NCI-H510A (cell line): Measurements from ENCODE around the gene CAPS.

Source experiments
- DNase-seq: peaks from one replicate; lab custom pipeline; 2025; lab: John Stamatoyannopoulos, UW

CAPS gene

GRCh38 chr19:5910638-5910907 lies 3.5 kb upstream of the CAPS start:
- no peak for DNase-seq

- no peak for DNase-seq
Measured at GRCh38 chr19:5911366-5911765, 2.7 kb upstream of the CAPS start.

GRCh38 chr19:5914358-5914774 lies 312 bp downstream of the CAPS start:
- no peak for DNase-seq

DNA sequence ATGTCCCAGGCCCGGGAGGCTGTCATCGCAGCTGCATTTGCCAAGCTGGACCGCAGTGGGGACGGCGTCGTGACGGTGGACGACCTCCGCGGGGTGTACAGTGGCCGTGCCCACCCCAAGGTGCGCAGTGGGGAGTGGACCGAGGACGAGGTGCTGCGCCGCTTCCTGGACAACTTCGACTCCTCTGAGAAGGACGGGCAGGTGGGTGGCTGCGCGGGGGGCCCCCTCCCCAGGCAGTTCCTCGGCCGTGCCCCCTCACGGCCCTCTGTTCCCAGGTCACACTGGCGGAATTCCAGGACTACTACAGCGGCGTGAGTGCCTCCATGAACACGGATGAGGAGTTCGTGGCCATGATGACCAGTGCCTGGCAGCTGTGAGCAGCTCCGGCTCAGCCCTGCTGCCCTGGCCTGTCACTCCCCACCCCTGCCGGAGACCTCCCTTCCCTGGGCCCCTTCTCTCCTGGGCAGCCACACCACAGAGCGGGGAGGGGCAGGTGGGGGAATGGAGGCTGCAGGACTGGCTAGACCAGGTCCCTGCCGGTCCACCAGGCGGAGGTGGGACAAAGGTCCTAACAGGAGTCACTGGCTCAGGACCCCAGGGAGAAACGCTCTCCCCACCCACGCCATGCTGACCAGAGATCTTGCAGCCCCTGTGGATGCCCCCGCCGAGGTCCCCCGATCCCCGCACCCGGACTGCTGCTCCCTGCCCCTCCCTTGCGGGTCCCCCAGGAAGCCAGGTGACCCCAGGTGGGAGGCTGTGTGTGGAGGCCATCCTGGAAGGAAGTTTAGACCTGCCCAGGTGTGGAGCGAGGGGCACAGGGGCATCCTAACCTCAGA lies 1.1 kb downstream of the CAPS start:
- DNase-seq, result no peak

DNA sequence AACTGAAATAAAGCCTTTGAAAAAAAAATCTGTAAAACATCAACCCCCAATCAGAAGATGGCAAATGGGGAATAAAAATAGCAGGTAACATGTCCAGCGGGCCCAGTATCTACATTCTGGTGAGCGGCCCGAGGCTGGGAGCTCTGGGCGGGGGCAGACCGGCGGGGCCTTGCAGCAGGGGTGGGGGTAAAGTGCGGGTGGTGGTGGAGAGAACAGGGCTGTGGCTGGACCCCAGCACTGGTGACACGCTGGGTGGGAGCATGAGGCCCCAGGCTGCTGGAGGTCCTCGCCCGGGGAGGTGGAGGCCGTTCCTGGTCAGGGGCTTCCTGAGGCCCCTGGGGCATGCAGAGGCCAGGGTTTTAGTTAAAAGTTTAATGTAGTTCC lies 1.7 kb downstream of the CAPS start:
- no peak for DNase-seq

DNA sequence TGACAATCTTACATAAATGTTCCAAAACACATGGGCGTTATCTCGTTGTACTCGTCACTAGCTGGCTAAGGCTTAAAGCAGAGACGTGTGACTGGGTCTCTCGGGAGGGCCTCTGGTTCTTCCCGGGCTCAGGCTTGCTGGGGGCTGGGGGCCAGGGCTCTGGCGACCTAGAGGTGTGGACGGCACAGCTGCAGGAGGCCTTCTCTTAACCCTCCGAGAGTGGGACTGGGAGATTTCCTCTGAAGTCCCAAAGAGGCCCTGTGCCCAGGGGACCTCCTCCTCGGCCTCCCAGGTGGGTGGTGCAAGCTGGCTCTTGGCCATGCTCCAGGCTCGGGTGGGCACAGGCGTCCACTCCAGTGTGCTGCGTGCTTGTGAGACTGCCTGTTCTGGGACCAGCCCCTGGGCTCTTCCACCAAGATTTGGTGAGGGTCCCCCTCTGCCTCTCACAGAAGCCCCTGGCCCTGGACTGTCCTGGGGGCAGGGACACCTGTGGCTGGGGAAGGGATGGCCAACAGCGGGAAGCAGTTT lies 2.2 kb downstream of the CAPS start:
- no peak for DNase-seq

- no peak for DNase-seq
Measured at GRCh38 chr19:5917431-5918107, 3.5 kb downstream of the CAPS start.

- DNase-seq, result no peak
Measured at GRCh38 chr19:5918463-5919079, 4.5 kb downstream of the CAPS start.

- no peak for DNase-seq
Measured at GRCh38 chr19:5921516-5922160, 7.6 kb downstream of the CAPS start.

- no peak for DNase-seq
Measured at GRCh38 chr19:5922161-5922545, 8.1 kb downstream of the CAPS start.

- DNase-seq, result no peak
Measured at GRCh38 chr19:5923356-5923755, 9.3 kb downstream of the CAPS start.

GRCh38 chr19:5925830-5926427 lies 11.9 kb downstream of the CAPS start:
- DNase-seq, result no peak

GRCh38 chr19:5926641-5927440 lies 12.8 kb downstream of the CAPS start:
- DNase-seq, result no peak

- DNase-seq, result no peak
Measured at GRCh38 chr19:5927441-5927821, 13.4 kb downstream of the CAPS start.

- DNase-seq, result no peak
Measured at GRCh38 chr19:5929179-5929578, 15.1 kb downstream of the CAPS start.

DNA sequence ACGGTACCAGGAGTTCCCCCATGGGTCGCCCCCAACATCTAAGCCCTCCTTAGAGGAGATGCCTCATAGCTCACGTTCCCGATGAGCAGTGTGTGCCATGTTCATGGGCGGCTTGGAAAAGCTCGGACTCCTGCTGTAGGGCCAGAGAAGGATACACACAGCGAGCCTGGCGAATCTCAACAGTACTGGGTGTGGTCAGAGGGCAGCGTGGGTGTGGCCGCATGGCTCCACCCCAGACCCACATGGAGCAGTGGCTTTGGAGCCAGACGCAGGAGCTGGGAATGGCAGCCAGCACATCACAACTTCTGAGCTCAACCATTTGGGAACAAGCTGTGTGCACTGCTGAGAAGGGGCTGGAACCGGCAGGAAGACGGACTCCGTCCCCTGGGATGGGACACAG lies 15.6 kb downstream of the CAPS start:
- no peak for DNase-seq

- no peak for DNase-seq
Measured at GRCh38 chr19:5931251-5931650, 17.2 kb downstream of the CAPS start.

DNA sequence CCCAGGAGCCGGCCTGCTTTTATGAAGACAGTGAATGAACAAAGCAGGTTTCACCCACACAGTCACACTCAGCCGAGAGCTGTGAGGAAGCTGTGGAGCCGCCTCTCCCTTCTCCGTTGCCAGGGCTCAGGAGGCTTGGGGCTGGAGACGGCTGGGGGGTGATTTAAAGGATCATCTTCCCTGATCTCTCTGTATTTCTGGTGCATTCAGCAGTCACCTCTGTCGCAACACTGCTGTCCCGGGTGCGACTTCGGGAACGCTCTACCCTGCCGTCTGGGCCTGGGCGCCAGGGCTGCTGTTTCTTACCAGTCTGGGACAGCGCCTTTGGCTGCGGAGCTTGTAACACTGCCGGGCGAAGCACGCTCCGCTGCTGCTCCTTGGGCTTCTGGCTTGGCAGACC lies 18.1 kb downstream of the CAPS start:
- DNase-seq, result no peak

GRCh38 chr19:5932609-5933262 lies 18.7 kb downstream of the CAPS start:
- no peak for DNase-seq

- no peak for DNase-seq
Measured at GRCh38 chr19:5933391-5934068, 19.5 kb downstream of the CAPS start.

DNA sequence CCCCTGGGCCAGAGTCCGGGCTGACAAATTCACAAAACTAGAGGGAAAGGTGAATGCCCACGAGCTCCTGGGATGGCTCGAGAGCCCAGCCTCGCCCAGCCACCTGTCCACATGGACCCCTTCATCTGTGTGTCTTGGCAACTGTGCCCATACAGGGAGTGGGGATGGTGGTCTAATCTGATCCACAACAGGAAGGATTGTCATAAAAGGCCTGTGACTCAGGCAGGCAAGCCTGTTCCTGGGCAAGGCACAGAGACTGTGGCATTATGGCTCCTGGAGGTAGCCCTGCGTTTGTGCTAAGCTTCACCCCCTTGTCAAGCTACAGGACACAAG lies 20.0 kb downstream of the CAPS start:
- no peak for DNase-seq
